ENCODE results near the gene SUFU.

Gene SUFU

GRCh38 chr10:102676534-102677315 is 173.0 kb downstream of the SUFU start:
- DNase-seq: no peak

- DNase-seq: no peak
These were observed 173.7 kb downstream of the SUFU start for GRCh38 chr10:102677331-102678067.

GRCh38 chr10:102678068-102678400 is 174.3 kb downstream of the SUFU start:
- no peak for DNase-seq

- DNase-seq: peak; percentile 39
These were observed 175.1 kb downstream of the SUFU start for GRCh38 chr10:102678842-102679289.

GRCh38 chr10:102679596-102679995 is 175.8 kb downstream of the SUFU start:
- DNase-seq: no peak

- DNase-seq: no peak
These were observed 177.9 kb downstream of the SUFU start for GRCh38 chr10:102681696-102682095.

- DNase-seq: no peak
These were observed 178.6 kb downstream of the SUFU start for GRCh38 chr10:102682416-102682815.

GRCh38 chr10:102682981-102683380 is 179.2 kb downstream of the SUFU start:
- DNase-seq: no peak
